ENCODE measurements around the gene BCAS3. TPM values are rescaled to one million over a fixed set of nuclear protein-coding genes. Genes with fewer than 3 reads are reported as not detected.

The BCAS3 gene
- total and polyA plus RNA-seq, 2 donors (not counting 1 experiment from before 2014, with no cell fraction given): 13.9 to 73.4 TPM

- DNase-seq (no peak), ATAC-seq (ENCODE audit: low read depth) (no peak)
- Histone ChIP-seq H3K4me2 (replicated peaks; ENCODE audit: low read depth, low read length, poor library complexity, severe bottlenecking) (no peak overlapping the region), H3K27me3 (replicated peaks in 1 of 4; ENCODE audit: control extremely low read depth in 1 of 4, control insufficient read depth in 3 of 4, insufficient read depth in 4 of 4, low read length in 3 of 4) (peaks cover 0 to 40% (median 9%) of the 10 kb centered on the region in 4 experiments), H2AFZ (ENCODE audit: insufficient read depth, low read depth, low read length, poor library complexity, severe bottlenecking) (no peak overlapping the region), H3K79me2 (ENCODE audit: control insufficient read depth, insufficient read depth, low read length) (no peaks in the 10 kb centered on the region), H3K9ac (ENCODE audit: low read length) (no peak overlapping the region), H3K9me3 (ENCODE audit: control extremely low read depth in 1 of 3, control insufficient read depth in 2 of 3, insufficient read depth in 1 of 3, low read length in 2 of 3) (peaks cover 0 to 16% (median 0%) of the 10 kb centered on the region in 3 donors), H3K4me1 (ENCODE audit: control insufficient read depth in 2 of 2, insufficient read depth in 2 of 2, low read length in 2 of 2) (peaks cover 11 to 13% of the 10 kb centered on the region in 2 donors), H3K27ac (ENCODE audit: low read length in 2 of 2) (no peak overlapping the region), H3K4me3 (ENCODE audit: control extremely low read depth in 1 of 5, extremely low read depth in 1 of 5, insufficient read depth in 1 of 5, low read depth in 2 of 5, low read length in 4 of 5) (no peak overlapping the region), H4K20me1 (ENCODE audit: control insufficient read depth, insufficient read depth, low read length, poor library complexity, severe bottlenecking) (no peaks in the 10 kb centered on the region), H3K36me3 (replicated peaks in 1 of 2; ENCODE audit: control extremely low read depth in 1 of 2, control insufficient read depth in 1 of 2, extremely low read depth in 1 of 2, insufficient read depth in 2 of 2, low read length in 1 of 2) (no peaks in the 10 kb centered on the region)
- intact Hi-C loops (cut with micrococcal nuclease): no loop called here
- ChIA-PET CTCF (interaction anchor here (1.1 to 1.3 kb wide), 2 partner anchors 21 to 671 kb away, joined by 3 read pairs; no protein-coding TSS in a partner anchor), POLR2A (interaction anchor here (0.7 kb wide), 1 partner anchor 368 kb away, joined by 8 read pairs; no protein-coding TSS in a partner anchor)
- no peaks in the 10 kb centered on the region for H3K9me3 Mint-ChIP-seq (ENCODE audit: insufficient read depth)
- H3K27ac Mint-ChIP-seq: no peak overlapping the region
- H3K4me1 Mint-ChIP-seq: peaks cover 9% of the 10 kb centered on the region
- TF ChIP-seq CTCF (IDR thresholded peaks at IDR 0.05) (no peak), EZH2 (IDR thresholded peaks at IDR 0.05; ENCODE audit: borderline replicate concordance, insufficient read depth, low read depth, low read length, poor library complexity, severe bottlenecking) (no peak)
- H3K27me3 Mint-ChIP-seq: peaks cover 29% of the 10 kb centered on the region
- WGBS (ENCODE audit: insufficient coverage): 92% methylated on average over 18 of the region's 19 CpGs
- no peak overlapping the region for H3K4me3 Mint-ChIP-seq
These were observed 714.1 kb downstream of the BCAS3 start for GRCh38 chr17:61391595-61392291.

- H3K4me2 ChIP-seq (replicated peaks; ENCODE audit: low read depth, low read length, poor library complexity, severe bottlenecking): no peak overlapping the region
- H3K4me1 Mint-ChIP-seq: peaks cover 9% of the 10 kb centered on the region
- no peaks in the 10 kb centered on the region for H3K9me3 Mint-ChIP-seq (ENCODE audit: insufficient read depth)
- H3K4me3 Mint-ChIP-seq: no peak overlapping the region
- no peak overlapping the region for H2AFZ ChIP-seq (ENCODE audit: insufficient read depth, low read depth, low read length, poor library complexity, severe bottlenecking)
- POLR2A ChIA-PET: no interaction called here
- no peak for TF ChIP-seq EZH2 (IDR thresholded peaks at IDR 0.05; ENCODE audit: borderline replicate concordance, insufficient read depth, low read depth, low read length, poor library complexity, severe bottlenecking)
- no peak for TF ChIP-seq CTCF (IDR thresholded peaks at IDR 0.05)
- CTCF ChIA-PET: interaction anchor here (1.3 kb wide), 1 partner anchor 672 kb away, joined by 3 read pairs; no protein-coding TSS in a partner anchor
- H3K9ac ChIP-seq (ENCODE audit: low read length): no peak overlapping the region
- no peaks in the 10 kb centered on the region for H4K20me1 ChIP-seq (ENCODE audit: control insufficient read depth, insufficient read depth, low read length, poor library complexity, severe bottlenecking)
- no peak overlapping the region for H3K4me3 ChIP-seq (ENCODE audit: control extremely low read depth in 1 of 5, extremely low read depth in 1 of 5, insufficient read depth in 1 of 5, low read depth in 2 of 5, low read length in 4 of 5)
- peaks cover 16 to 22% of the 10 kb centered on the region in 2 donors for H3K4me1 ChIP-seq (ENCODE audit: control insufficient read depth in 2 of 2, insufficient read depth in 2 of 2, low read length in 2 of 2)
- no peak overlapping the region for H3K27ac ChIP-seq (ENCODE audit: low read length in 2 of 2)
- peaks cover 29% of the 10 kb centered on the region for H3K27me3 Mint-ChIP-seq
- H3K79me2 ChIP-seq (ENCODE audit: control insufficient read depth, insufficient read depth, low read length): no peaks in the 10 kb centered on the region
- no peaks in the 10 kb centered on the region for H3K36me3 ChIP-seq (replicated peaks in 1 of 2; ENCODE audit: control extremely low read depth in 1 of 2, control insufficient read depth in 1 of 2, extremely low read depth in 1 of 2, insufficient read depth in 2 of 2, low read length in 1 of 2)
- no peak for ATAC-seq (ENCODE audit: low read depth)
- peaks cover 0 to 17% (median 0%) of the 10 kb centered on the region in 3 donors for H3K9me3 ChIP-seq (ENCODE audit: control extremely low read depth in 1 of 3, control insufficient read depth in 2 of 3, insufficient read depth in 1 of 3, low read length in 2 of 3)
- intact Hi-C loops (cut with micrococcal nuclease): no loop called here
- no peak overlapping the region for H3K27ac Mint-ChIP-seq
- peaks cover 0 to 46% (median 11%) of the 10 kb centered on the region in 4 experiments for H3K27me3 ChIP-seq (replicated peaks in 1 of 4; ENCODE audit: control extremely low read depth in 1 of 4, control insufficient read depth in 3 of 4, insufficient read depth in 4 of 4, low read length in 3 of 4)
- WGBS (ENCODE audit: insufficient coverage): 83% methylated on average over 3 of the region's 3 CpGs
- no peak for DNase-seq
These were observed 715.0 kb downstream of the BCAS3 start for GRCh38 chr17:61392679-61393078.
